Stomach (tissue), 4 donors: ENCODE data around the gene CFAP68.

ENCODE experiments used
- CTCF ChIP-seq, 7 experiments: fragments of 450-650 bp in 4 of 7; fragments of 200-600 bp in 3 of 7; sonication (generic) in 3 of 7; IDR thresholded peaks; one replicate each; pipeline ENCODE4 v1.5.1; 2016 to 2019; ENCODE audit warnings: antibody characterized with exemption in 7 of 7, control low read depth in 2 of 7, mild to moderate bottlenecking in 1 of 7
- POLR2A ChIP-seq, 4 donors: fragments of 450-650 bp; IDR thresholded peaks; one replicate each; pipeline ENCODE4 v1.6.1; 2016; ENCODE audit warnings: antibody characterized with exemption in 4 of 4, control low read depth in 2 of 4, mild to moderate bottlenecking in 1 of 4, moderate library complexity in 1 of 4

GRCh38 chr11:111933872-111934271 is 54.5 kb downstream of the CFAP68 start:
- TF ChIP-seq CTCF (IDR thresholded peaks at IDR 0.05) (no peak), POLR2A (IDR thresholded peaks at IDR 0.05) (no peak)
